Measurements from ENCODE around the gene POLR2C. TPM values are rescaled to one million over a fixed set of nuclear protein-coding genes. Genes with fewer than 3 reads are reported as not detected.

POLR2C gene
- total RNA-seq, 2 experiments from 2014 or later: 54.0 to 55.0 TPM

DNA sequence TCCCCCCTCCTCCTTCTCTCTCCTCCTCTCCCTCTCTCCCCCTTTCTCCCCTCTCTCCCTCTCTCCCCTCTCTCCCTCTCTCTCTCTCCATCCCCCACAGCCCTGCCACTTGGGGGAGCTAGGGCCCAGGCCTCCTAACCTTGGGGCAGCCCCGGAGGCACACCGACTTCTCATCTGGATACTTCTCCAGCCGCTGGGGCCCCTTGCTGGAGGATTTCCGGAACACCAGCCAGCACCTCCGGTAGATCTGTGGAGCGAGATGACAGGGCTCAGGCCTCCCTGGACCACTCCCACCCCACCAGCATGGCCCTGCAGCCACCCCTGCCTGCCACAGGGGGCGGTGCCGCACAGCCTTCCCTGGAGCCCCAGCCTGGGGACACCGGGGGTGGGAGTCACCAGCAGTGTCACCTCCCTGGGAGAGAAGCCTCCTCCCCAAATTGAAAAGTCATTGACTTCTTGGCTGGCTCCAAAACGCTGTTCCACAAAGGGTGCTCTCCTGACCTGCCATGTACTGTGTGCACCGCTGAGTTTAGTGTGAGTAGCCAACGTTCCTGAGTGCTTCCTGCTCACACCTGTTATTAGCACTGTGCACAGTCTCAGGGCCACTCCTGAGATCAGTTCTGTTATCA lies 13.3 kb downstream of the POLR2C start:
- Mint-ChIP-seq H3K4me1 (peaks cover 24% of the 10 kb centered on the region), H3K9me3 (no peaks in the 10 kb centered on the region), H3K4me3 (no peak overlapping the region), H3K27ac (peak overlapping the region; percentile 20), H3K36me3 (ENCODE audit: low read depth) (peaks cover 10% of the 10 kb centered on the region), H3K27me3 (no peaks in the 10 kb centered on the region)
- ChIA-PET POLR2A (no interaction called here), CTCF (interaction anchor here (0.6 to 2.1 kb wide), 8 partner anchors 10 to 59 kb away, joined by 3 to 20 read pairs (median 4); partner anchors contain the start of genes DOK4 and POLR2C)
- peak; percentile 85 for DNase-seq

DNA sequence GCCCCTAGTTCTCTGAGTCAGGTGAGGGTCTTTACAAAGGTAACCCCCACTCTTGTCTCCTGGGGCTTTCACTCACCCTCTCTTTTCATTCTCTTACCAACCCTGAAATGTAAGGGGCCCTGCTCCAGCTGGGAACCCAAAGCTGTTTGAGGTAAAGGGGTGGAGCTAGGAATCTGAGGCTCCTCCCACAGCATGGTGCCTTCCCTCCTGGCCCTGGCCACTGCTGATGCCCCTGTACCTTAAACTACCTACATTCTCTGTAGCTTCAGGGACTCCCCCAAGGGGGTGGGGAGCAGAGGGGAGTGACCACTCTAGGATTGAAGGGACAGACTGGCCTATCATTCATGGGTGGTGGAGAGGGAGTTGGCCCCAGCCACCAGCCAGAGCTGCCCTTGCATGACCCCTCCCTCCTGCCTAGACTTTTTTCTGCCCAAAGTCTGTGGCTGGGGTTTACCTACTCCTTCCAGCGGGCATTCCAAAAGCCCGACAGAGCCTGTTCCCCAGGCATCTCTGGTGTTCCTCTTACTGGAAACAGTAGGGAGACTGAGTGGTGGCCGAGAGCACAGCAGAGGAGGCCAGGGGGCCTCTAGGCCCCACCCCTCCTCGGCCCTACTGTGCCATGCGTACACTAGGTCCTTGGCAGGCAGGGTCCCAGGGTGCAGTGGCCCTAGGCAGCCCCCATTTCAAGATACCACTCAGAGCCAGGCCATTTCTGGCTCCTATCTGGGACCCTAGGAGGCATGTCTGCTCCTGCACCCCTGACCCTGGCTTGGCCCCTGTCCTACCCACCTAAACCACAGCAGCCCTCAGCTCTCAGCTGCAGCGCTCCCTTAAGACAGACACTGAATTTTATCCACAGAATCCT lies 14.3 kb downstream of the POLR2C start:
- DNase-seq: no peak
- H3K27me3 Mint-ChIP-seq: no peaks in the 10 kb centered on the region
- H3K4me3 Mint-ChIP-seq: no peak overlapping the region
- ChIA-PET CTCF (interaction anchor here (1.2 to 3.2 kb wide), 4 partner anchors 9 to 43 kb away, joined by 4 to 9 read pairs (median 6); partner anchors contain the start of genes DOK4 and POLR2C), POLR2A (no interaction called here)
- peak overlapping the region; percentile 73 for H3K27ac Mint-ChIP-seq
- peaks cover 24% of the 10 kb centered on the region for H3K4me1 Mint-ChIP-seq
- peaks cover 4% of the 10 kb centered on the region for H3K36me3 Mint-ChIP-seq (ENCODE audit: low read depth)
- H3K9me3 Mint-ChIP-seq: no peaks in the 10 kb centered on the region

DNA sequence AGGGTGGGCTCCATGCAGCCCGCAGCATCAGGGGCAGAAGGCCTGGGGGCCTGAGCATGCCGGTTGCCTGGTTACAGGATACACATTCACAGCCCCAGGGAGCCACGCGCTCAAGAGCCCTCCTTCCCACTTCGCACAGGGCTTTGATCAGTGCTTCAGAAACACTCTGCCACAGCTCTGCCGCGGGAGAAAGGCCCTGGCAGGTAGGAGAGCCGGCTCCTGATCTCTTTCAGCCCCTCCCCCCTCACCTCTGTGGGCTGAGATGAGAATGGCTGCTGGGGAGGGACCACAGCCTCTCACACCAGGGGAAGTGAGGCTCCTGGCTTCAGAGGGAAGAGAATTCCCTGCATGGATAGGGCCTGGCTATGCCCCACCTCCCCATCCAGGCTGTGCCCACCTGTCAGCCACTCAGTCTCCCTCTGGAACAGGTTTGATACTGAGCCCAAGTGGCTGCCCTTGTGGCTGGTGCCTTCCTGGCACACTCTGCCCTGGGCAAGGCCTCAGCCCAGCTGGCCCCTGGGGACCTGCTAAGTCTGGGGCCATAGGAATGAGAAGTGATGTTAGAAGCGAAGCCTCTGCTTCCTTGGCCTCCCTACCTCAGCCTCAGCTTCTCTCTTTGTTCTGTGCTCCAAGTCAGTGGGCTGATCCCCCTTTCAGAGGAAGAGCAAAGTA lies 15.2 kb downstream of the POLR2C start:
- CTCF ChIA-PET: interaction anchor here (1.2 to 3.2 kb wide), 3 partner anchors 9 to 43 kb away, joined by 4 to 9 read pairs (median 4); partner anchors contain the start of genes DOK4 and POLR2C
- H3K4me3 Mint-ChIP-seq: no peak overlapping the region
- peaks cover 18% of the 10 kb centered on the region for H3K4me1 Mint-ChIP-seq
- H3K27ac Mint-ChIP-seq: no peak overlapping the region
- POLR2A ChIA-PET: no interaction called here
- H3K27me3 Mint-ChIP-seq: no peaks in the 10 kb centered on the region
- no peaks in the 10 kb centered on the region for H3K36me3 Mint-ChIP-seq (ENCODE audit: low read depth)
- no peak for DNase-seq
- no peaks in the 10 kb centered on the region for H3K9me3 Mint-ChIP-seq

DNA sequence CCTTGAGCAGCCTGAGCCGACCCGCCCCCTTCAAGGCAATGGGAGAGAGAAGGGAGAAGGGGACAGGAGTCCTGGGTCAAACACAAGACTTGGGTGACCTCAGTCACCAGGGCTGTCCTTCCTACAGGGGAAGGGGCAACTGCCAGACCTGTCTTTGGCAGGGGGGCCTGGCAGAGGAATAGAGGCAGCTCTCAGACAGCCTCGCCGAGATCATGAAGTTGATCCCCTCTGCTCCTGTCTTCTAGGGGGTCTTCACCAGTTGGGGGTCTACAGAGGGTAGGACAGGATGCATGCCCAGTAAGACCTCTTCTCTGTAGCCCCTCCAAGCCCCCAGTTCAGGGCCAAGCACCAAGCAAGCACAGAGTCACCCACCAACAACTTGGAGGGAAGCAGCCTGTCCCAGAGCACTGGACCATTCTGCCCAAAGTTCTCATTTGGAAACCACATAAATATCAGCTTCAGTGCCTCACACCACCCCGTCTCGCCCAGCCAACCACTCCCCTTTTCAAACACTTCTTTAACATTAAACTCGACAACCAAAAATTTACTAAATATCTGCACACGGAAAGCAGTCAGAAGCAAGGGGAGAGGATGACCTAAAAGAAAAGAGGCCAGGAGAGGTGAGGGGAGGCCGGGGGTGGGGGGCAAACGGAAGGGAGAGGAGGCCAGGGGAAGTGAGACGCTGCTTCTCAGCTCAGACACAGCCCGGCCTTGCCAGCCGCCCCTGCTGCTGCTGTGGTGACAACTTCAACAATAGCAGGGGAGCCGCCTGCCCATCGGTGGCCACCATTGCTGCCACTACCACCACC lies 16.1 kb downstream of the POLR2C start:
- Mint-ChIP-seq H3K4me1 (peaks cover 18% of the 10 kb centered on the region), H3K9me3 (no peaks in the 10 kb centered on the region), H3K36me3 (ENCODE audit: low read depth) (no peaks in the 10 kb centered on the region), H3K4me3 (no peak overlapping the region), H3K27ac (no peak overlapping the region), H3K27me3 (no peaks in the 10 kb centered on the region)
- ChIA-PET CTCF (interaction anchor here (1.0 to 3.2 kb wide), 5 partner anchors 8 to 41 kb away, joined by 3 to 9 read pairs (median 5); partner anchors contain the start of genes DOK4 and POLR2C), POLR2A (no interaction called here)
- no peak for DNase-seq

DNA sequence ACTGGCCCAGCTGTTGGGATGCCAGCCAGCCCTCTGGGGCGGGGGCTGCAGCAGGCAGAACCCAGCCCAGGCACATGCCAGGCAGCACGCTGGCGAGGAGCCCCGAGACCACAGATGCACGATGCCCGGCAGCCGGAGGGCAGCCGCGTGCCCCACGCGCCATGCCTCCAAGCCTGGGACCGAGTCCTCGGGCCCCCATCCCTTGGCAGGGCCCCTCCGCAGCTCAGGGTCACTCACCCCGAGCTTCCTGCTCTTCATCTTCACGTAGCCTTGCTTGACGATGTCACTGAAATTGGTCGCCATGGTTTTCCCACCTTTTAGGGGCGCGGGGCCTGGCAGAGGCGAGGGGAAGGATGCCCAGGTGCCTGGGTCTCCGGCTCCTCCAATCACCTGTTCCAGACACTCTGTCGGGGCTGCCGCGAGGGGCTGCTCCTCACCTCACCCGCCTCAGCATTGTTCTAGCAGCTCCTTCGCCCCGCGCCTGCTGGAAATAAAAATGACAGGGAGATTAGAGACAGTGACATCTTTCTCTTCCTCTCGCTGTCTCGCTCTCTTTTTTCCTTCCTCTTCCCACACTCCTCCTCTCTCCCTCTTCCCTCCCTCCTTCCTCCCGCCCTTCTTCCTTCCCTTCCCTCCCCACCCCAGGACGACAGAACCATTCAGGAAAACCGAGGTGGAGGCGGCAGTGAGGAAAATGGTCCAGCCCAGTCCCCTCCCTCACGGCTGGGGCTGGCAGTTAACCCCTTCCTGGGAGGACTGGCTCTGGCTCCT lies 16.9 kb downstream of the POLR2C start:
- no peak for DNase-seq
- ChIA-PET CTCF (interaction anchor here (1.0 to 3.2 kb wide), 5 partner anchors 7 to 40 kb away, joined by 3 to 9 read pairs (median 5); partner anchors contain the start of genes DOK4 and POLR2C), POLR2A (no interaction called here)
- H3K27me3 Mint-ChIP-seq: no peaks in the 10 kb centered on the region
- no peak overlapping the region for H3K4me3 Mint-ChIP-seq
- no peaks in the 10 kb centered on the region for H3K9me3 Mint-ChIP-seq
- H3K27ac Mint-ChIP-seq: peak overlapping the region; percentile 48
- H3K4me1 Mint-ChIP-seq: peaks cover 18% of the 10 kb centered on the region
- no peaks in the 10 kb centered on the region for H3K36me3 Mint-ChIP-seq (ENCODE audit: low read depth)

DNA sequence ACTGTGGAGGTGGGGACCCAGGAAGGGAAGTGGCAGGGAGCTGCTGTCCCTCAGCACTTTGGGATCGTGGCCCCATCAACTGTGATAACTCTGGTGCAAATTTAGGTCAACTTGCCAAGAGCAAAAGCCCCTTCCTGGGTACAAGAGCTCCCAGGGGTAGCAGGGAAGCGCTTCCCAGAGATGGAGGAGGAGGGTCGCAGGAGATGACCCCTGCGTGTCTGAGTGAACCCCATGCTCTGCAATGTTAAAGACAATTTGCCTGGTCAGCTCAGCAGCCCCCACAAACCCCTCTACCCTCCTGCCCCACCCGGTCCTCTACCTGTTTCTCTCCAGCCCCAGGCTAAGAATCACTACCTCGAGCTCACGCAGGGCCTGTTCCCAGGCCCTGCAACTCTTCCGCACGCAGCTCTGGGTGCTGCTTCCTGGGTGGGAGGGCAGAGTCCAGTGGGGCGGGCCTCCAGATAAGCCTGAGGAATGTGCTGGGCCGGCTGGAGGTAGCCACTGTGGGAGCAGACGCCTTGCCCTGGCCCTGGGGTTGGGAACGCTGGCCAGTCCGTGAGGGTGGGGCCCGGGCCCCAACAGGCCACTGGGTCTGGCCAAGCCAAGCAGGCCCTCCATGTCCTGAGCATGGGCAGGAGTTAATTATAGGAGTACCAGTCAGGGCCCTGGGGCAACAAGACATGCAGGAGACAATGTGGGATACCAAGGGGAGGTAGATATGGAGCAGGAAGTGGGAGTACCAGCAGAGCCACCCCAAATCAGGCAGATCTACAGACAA lies 17.7 kb downstream of the POLR2C start:
- POLR2A ChIA-PET: no interaction called here
- H3K36me3 Mint-ChIP-seq (ENCODE audit: low read depth): no peaks in the 10 kb centered on the region
- no peaks in the 10 kb centered on the region for H3K27me3 Mint-ChIP-seq
- CTCF ChIA-PET: interaction anchor here (1.3 to 3.2 kb wide), 5 partner anchors 18 to 180 kb away, joined by 4 to 9 read pairs (median 5); partner anchors contain the start of gene POLR2C
- DNase-seq: no peak
- H3K27ac Mint-ChIP-seq: no peak overlapping the region
- H3K9me3 Mint-ChIP-seq: no peaks in the 10 kb centered on the region
- peaks cover 16% of the 10 kb centered on the region for H3K4me1 Mint-ChIP-seq
- no peak overlapping the region for H3K4me3 Mint-ChIP-seq

DNA sequence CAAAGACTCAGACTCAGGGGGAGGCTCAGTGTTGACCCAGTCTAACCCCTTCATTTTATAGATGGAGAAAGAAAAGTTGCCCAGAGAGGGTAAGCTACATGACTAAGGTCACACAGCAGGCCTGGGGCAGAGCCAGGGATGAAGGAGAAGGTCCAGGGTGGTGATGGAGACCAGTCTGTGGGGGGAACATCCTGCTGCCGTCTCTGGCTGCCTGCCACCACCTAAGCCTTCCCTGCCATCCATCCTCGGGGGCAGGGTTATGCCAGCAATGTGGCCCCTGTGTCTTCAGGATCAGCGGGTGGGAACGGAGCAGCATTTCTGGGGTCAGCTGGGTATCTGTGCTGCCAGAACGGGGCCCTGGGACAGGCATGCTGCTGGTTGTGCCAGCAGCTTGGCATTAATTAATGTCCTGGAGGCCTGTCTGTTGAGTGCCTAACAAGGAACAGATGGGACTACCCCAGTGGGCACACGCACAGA lies 18.3 kb downstream of the POLR2C start:
- Mint-ChIP-seq H3K27ac (no peak overlapping the region), H3K36me3 (ENCODE audit: low read depth) (no peaks in the 10 kb centered on the region), H3K4me1 (peaks cover 17% of the 10 kb centered on the region), H3K4me3 (no peak overlapping the region), H3K9me3 (no peaks in the 10 kb centered on the region), H3K27me3 (no peaks in the 10 kb centered on the region)
- POLR2A ChIA-PET: no interaction called here
- no peak for DNase-seq
- CTCF ChIA-PET: interaction anchor here (0.6 to 1.4 kb wide), 5 partner anchors 8 to 180 kb away, joined by 3 to 4 read pairs (median 4); partner anchors contain the start of gene POLR2C

DNA sequence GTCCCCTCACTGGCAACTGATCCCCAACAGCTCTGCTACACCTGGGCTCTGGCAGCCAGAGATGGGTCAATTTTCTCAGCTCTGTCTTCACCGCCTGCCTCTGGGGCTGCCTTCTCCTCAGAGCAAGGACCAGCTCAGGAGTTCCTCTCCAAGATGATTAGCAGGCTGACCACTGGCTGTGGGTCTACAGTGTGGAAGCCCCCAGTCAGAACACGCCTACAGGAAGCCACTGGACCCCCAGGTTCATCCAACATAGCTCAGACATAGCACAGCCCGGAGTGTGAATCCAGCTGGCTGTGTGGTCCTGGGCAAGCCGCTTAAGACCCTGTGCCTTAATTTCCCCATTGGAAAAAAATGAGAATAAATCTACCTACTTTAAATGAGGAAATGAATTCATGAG lies 18.9 kb downstream of the POLR2C start:
- Mint-ChIP-seq H3K27me3 (no peaks in the 10 kb centered on the region), H3K27ac (no peak overlapping the region), H3K9me3 (no peaks in the 10 kb centered on the region), H3K4me3 (no peak overlapping the region), H3K36me3 (ENCODE audit: low read depth) (no peaks in the 10 kb centered on the region), H3K4me1 (peaks cover 12% of the 10 kb centered on the region)
- no peak for DNase-seq
- CTCF ChIA-PET: interaction anchor here (0.6 to 1.4 kb wide), 6 partner anchors 9 to 181 kb away, joined by 3 to 4 read pairs (median 4); partner anchors contain the start of gene POLR2C
- POLR2A ChIA-PET: no interaction called here

DNA sequence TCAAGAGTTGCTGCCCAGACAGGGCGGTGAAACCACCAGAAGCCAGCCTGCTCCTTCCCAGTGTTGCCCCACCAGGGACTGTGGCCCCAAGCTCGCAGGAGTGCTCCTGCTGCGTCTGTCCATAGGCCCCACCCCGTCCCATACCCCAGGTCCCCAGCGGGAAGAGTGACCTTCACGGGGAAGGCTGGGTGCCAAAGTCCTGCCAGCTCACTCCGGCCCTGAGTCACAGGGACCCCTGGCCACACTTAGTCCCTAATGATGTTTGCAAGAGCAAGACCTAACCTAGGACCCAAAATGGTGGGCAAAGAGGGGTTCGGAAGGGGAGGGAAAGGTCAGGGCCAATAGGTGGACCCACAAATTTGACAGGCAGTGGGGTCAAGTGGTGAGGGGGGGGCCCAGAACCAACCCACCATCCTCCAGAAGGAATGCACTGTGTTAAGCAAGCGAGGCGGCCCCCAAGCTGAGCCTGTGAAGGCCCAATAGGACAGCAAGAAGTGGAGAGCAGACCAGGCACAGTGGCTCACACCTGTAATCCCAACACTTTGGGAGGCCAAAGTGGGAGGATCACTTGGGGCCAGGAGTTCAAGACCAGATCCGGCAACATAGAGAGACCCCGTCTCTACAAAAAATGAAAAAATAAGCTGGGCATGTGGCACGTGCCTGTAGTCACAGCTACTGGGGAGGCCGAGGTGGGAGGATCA lies 20.5 kb downstream of the POLR2C start:
- no peaks in the 10 kb centered on the region for H3K27me3 Mint-ChIP-seq
- DNase-seq: no peak
- H3K9me3 Mint-ChIP-seq: no peaks in the 10 kb centered on the region
- H3K4me3 Mint-ChIP-seq: no peak overlapping the region
- H3K27ac Mint-ChIP-seq: no peak overlapping the region
- ChIA-PET POLR2A (no interaction called here), CTCF (interaction anchor here (1.2 to 1.5 kb wide), 2 partner anchors 21 to 61 kb away, joined by 3 to 7 read pairs; partner anchors contain the start of gene POLR2C)
- no peaks in the 10 kb centered on the region for H3K36me3 Mint-ChIP-seq (ENCODE audit: low read depth)
- peaks cover 17% of the 10 kb centered on the region for H3K4me1 Mint-ChIP-seq

DNA sequence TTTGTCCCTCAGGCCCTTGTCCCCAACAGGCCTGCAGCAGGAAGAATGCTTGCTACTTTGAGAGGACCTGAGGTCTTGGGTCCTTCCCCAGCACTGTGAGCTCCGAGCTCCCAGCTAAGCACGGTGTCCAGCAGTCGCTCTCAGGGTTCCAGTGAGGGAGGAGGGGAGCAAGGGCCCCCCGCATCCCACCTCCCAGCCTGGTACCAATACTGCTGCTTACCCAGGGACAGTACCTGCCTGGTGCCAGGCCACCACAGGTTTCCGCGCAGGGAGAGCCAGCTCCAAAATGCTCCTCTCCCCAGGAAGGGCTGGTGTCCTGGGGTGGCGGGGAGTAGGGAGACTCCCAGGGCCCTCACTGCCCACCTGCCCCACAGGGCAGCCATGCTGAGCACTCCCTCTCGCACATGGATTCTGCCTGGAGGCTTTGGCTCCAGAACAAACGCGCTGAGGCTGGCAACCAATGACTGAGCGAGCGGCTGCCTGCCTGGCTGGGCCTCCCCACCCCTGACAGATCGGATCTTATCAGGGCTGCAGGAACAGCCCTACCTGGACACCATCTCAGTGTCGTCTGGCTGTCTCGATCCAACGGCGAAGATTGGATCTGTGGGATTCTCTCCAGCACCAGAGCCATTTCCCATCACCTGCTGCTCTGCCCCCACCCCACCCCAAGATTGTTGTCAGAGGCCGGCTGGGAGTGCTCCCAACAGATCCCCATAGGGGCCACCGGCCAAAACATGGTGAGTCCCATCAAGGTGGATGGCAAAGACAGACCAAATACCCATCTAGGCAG lies 21.4 kb downstream of the POLR2C start:
- H3K27me3 Mint-ChIP-seq: no peaks in the 10 kb centered on the region
- no peak overlapping the region for H3K27ac Mint-ChIP-seq
- no peak for DNase-seq
- H3K36me3 Mint-ChIP-seq (ENCODE audit: low read depth): no peaks in the 10 kb centered on the region
- no peak overlapping the region for H3K4me3 Mint-ChIP-seq
- H3K9me3 Mint-ChIP-seq: no peaks in the 10 kb centered on the region
- CTCF ChIA-PET: interaction anchor here (0.9 to 1.2 kb wide), 2 partner anchors 22 to 117 kb away, joined by 3 to 7 read pairs; partner anchors contain the start of gene POLR2C
- POLR2A ChIA-PET: no interaction called here
- peaks cover 17% of the 10 kb centered on the region for H3K4me1 Mint-ChIP-seq

Data from activated CD4-positive, alpha-beta T cell treated with anti-CD3 and anti-CD28 coated beads, Interleukin-2, amount 10 ng/mL, durations not matched to agents 7 days and 5 days (primary cell).